Measurements from ENCODE around the gene PAF1.
"Not testable (repeated sequence)": the region's sequence is repeated elsewhere in the genome, so short reads cannot be mapped to it uniquely, and the experiment has no call there.

Gene PAF1

DNA sequence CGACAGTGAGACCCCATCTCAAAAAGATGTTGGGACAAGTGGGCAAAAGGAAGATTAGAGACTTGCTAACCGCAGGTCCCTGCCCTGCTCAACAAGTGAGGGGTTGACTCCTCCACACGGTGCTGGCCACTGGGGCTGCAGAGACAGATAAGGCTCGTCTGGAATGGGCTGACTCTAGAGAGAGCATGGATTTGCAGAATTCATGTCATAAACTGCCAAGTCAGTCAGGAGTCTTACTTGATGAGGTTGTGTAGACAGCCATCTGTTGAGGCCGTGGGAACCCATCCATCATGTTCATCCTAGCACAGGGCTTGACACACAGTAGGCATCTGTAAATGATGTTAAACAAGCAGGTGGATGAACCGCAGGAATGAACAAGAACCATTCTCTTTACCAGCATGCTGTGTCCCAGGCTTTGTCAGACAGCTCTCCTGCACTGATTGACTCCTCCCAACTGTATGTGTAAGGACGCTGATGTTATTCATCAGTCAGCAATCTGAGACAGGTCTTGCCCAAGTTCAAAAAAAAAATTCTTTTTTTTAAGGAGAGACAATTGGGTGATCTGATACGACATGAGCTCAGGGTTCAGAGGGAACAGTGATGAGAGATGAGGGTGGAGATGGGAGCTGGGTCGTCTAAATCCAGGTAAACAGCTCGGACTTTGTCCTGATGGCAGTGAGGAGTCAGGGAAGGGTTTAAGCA, 8.8 kb downstream of the PAF1 start:
- no peaks in the 10 kb centered on the region for H3K27me3 ChIP-seq (replicated peaks; ENCODE audit: insufficient read depth, low read length)
- no peak overlapping the region for H3K4me2 ChIP-seq (ENCODE audit: low read depth, low read length)
- H3K36me3 ChIP-seq (replicated peaks; ENCODE audit: insufficient read depth, low read length) = no peaks in the 10 kb centered on the region
- no peaks in the 10 kb centered on the region for H3F3A ChIP-seq (ENCODE audit: insufficient read depth, low read length)
- no peaks in the 10 kb centered on the region for H3K9me3 ChIP-seq (replicated peaks; ENCODE audit: insufficient read depth, low read length)
- H3K9me2 ChIP-seq (replicated peaks; ENCODE audit: insufficient read depth, low read length) = no peaks in the 10 kb centered on the region
- TF ChIP-seq CTCF (IDR thresholded peaks at IDR 0.05; ENCODE audit: low read length) = no peak
- no peak for TF ChIP-seq EZH2 (optimal IDR thresholded peaks at IDR 0.05; ENCODE audit: low read depth, low read length)
- no peak for TF ChIP-seq EZH2phosphoT487 (IDR thresholded peaks at IDR 0.05; ENCODE audit: low read length)
- no peak overlapping the region for H3K4me3 ChIP-seq (ENCODE audit: low read length)
- no peaks in the 10 kb centered on the region for H3K4me1 ChIP-seq (ENCODE audit: low read length)
- H4K20me1 ChIP-seq (ENCODE audit: insufficient read depth, low read length) = no peaks in the 10 kb centered on the region
- no peaks in the 10 kb centered on the region for H3K79me2 ChIP-seq (ENCODE audit: low read length)
- no peak overlapping the region for H3K9ac ChIP-seq (ENCODE audit: low read length)
- H2AFZ ChIP-seq (ENCODE audit: low read length) = no peak overlapping the region
- DNase-seq = no peak
- H3K27ac ChIP-seq (ENCODE audit: low read length) = no peak overlapping the region

- H3K36me3 ChIP-seq (replicated peaks; ENCODE audit: insufficient read depth, low read length) = no peaks in the 10 kb centered on the region
These were observed 10.1 kb downstream of the PAF1 start for GRCh38 chr19:39380521-39381502.

GRCh38 chr19:39379865-39380396, 11.0 kb downstream of the PAF1 start:
- no peak for DNase-seq

More at GRCh38 chr19:39380521-39381502, 10.1 kb downstream of the PAF1 start:
- Histone ChIP-seq H3K9ac (ENCODE audit: low read length) (no peak overlapping the region), H2AFZ (ENCODE audit: low read length) (no peak overlapping the region), H3K4me3 (ENCODE audit: low read length) (no peak overlapping the region), H3K9me2 (replicated peaks; ENCODE audit: insufficient read depth, low read length) (no peaks in the 10 kb centered on the region), H3K79me2 (ENCODE audit: low read length) (no peaks in the 10 kb centered on the region), H4K20me1 (ENCODE audit: insufficient read depth, low read length) (no peaks in the 10 kb centered on the region), H3K4me1 (ENCODE audit: low read length) (no peaks in the 10 kb centered on the region), H3K27me3 (replicated peaks; ENCODE audit: insufficient read depth, low read length) (no peaks in the 10 kb centered on the region), H3K4me2 (ENCODE audit: low read depth, low read length) (no peak overlapping the region), H3F3A (ENCODE audit: insufficient read depth, low read length) (no peaks in the 10 kb centered on the region), H3K9me3 (replicated peaks; ENCODE audit: insufficient read depth, low read length) (no peaks in the 10 kb centered on the region), H3K27ac (ENCODE audit: low read length) (no peak overlapping the region)
- TF ChIP-seq EZH2phosphoT487 (IDR thresholded peaks at IDR 0.05; ENCODE audit: low read length) (no peak), EZH2 (optimal IDR thresholded peaks at IDR 0.05; ENCODE audit: low read depth, low read length) (no peak), CTCF (IDR thresholded peaks at IDR 0.05; ENCODE audit: low read length) (no peak)
- no peak for DNase-seq

GRCh38 chr19:39379366-39379765, 11.5 kb downstream of the PAF1 start:
- not testable (repeated sequence) for H3K9ac ChIP-seq (ENCODE audit: low read length); H3K79me2 ChIP-seq (ENCODE audit: low read length); H3K4me2 ChIP-seq (ENCODE audit: low read depth, low read length); H2AFZ ChIP-seq (ENCODE audit: low read length); H3K4me1 ChIP-seq (ENCODE audit: low read length); H3K27me3 ChIP-seq (replicated peaks; ENCODE audit: insufficient read depth, low read length); DNase-seq; H3K4me3 ChIP-seq (ENCODE audit: low read length); H3F3A ChIP-seq (ENCODE audit: insufficient read depth, low read length); H3K9me3 ChIP-seq (replicated peaks; ENCODE audit: insufficient read depth, low read length); H3K27ac ChIP-seq (ENCODE audit: low read length); H3K9me2 ChIP-seq (replicated peaks; ENCODE audit: insufficient read depth, low read length); H3K36me3 ChIP-seq (replicated peaks; ENCODE audit: insufficient read depth, low read length); H4K20me1 ChIP-seq (ENCODE audit: insufficient read depth, low read length)

More at GRCh38 chr19:39379865-39380396, 11.0 kb downstream of the PAF1 start:
- H3K27ac ChIP-seq (ENCODE audit: low read length) = no peak overlapping the region
- no peaks in the 10 kb centered on the region for H3F3A ChIP-seq (ENCODE audit: insufficient read depth, low read length)
- no peaks in the 10 kb centered on the region for H3K27me3 ChIP-seq (replicated peaks; ENCODE audit: insufficient read depth, low read length)
- H3K4me1 ChIP-seq (ENCODE audit: low read length) = no peaks in the 10 kb centered on the region
- no peaks in the 10 kb centered on the region for H3K36me3 ChIP-seq (replicated peaks; ENCODE audit: insufficient read depth, low read length)
- H3K9me2 ChIP-seq (replicated peaks; ENCODE audit: insufficient read depth, low read length) = no peaks in the 10 kb centered on the region
- H2AFZ ChIP-seq (ENCODE audit: low read length) = no peak overlapping the region
- no peaks in the 10 kb centered on the region for H4K20me1 ChIP-seq (ENCODE audit: insufficient read depth, low read length)
- no peaks in the 10 kb centered on the region for H3K79me2 ChIP-seq (ENCODE audit: low read length)
- no peak overlapping the region for H3K9ac ChIP-seq (ENCODE audit: low read length)
- H3K4me3 ChIP-seq (ENCODE audit: low read length) = no peak overlapping the region
- no peak overlapping the region for H3K4me2 ChIP-seq (ENCODE audit: low read depth, low read length)
- TF ChIP-seq EZH2 (optimal IDR thresholded peaks at IDR 0.05; ENCODE audit: low read depth, low read length) = no peak
- no peak for TF ChIP-seq EZH2phosphoT487 (IDR thresholded peaks at IDR 0.05; ENCODE audit: low read length)
- TF ChIP-seq CTCF (IDR thresholded peaks at IDR 0.05; ENCODE audit: low read length) = no peak
- no peaks in the 10 kb centered on the region for H3K9me3 ChIP-seq (replicated peaks; ENCODE audit: insufficient read depth, low read length)

Measured in MM.1S (cell line).